ENCODE results near the gene ZNF148.

The ZNF148 gene

DNA sequence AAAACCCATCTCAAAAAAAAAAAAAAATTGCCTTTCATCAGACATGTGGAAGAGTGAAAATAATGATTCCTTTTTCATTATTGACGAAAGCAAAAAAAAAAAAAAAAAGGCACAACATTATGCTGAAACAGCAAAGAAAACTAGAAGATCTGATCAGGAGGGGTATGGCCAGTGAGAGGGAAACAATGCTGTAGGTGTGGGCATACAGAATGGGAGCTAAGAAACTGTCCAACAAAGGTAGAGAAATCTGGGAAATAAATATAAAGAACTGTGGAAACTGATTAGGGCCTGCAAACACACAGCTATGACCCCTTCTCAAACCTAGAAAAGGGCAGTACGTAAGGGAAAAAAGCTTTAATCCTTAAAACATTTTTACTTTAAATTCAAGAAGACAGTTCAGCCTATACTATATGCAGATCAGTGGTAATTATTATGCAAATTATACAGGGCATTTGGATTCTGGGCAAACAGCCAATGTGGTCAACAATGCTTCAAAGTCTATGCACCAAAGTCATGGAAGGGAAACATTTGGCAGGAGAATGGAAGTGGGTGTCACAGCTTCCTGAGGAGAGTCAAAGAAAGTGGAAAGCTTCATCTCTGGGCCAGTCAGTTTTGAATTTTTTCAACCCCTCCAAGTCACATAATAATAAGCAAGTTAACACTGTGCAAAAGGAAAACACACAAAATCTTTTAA is 94.3 kb downstream of the ZNF148 start:
- peak; percentile 29 for DNase-seq (ENCODE audit: low spot score)

DNA sequence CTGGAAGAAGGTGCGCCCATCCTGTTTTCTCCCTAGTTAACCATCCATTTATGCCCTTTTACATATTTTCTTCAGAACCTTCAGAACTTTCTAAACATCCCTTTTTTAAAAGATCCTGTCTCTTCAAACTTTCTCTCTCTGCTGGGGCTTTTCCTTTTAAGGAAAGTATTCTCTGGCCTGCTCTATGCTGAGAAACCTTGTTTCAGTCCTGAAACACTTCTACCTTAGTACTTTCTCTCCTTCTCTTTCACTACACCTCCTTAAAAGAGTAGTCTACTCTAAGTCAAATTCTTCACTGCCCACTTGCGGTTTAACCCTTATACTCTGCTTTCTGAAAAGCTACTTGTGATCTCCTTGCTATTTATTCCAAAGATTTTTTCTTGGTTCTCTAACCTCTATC is 97.0 kb downstream of the ZNF148 start:
- no peak for DNase-seq (ENCODE audit: low spot score)

DNA sequence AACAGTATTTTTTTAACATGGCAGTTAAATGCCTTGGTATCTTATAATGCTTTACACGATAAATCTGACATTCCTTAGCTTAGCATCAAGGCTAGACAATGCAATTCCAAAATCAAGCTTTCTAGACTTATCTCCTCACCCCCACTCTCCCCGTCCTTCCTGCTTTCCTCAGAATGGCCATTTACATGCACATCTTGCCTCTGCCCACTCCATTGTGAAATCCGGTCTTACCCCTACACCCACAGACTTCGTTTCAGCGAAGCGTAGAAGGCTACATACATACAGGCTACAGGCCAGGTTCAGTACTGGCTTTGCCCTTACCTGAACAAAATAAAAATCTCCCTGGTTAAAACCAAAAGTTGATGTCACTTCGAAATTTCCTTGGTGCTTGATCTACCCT is 104.0 kb downstream of the ZNF148 start:
- DNase-seq (ENCODE audit: low spot score) = no peak

DNA sequence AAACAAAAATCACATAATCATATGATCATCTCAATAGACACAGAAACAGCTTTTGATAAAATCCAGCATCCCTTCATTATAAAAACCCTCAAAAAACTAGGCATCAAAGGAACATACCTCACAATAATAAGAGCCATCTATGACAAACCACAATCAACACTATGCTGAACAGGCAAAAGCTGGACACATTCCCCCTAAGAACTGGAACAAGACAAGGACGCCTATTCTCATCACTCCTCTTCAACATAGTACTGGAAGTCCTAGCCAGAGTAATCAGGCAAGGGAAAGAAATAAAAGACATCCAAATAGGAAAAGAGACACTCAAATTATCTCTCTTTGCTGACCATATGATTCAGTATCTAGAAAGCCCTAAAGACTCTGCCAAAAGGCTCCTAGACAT is 107.7 kb downstream of the ZNF148 start:
- DNase-seq (ENCODE audit: low spot score) = no peak

DNA sequence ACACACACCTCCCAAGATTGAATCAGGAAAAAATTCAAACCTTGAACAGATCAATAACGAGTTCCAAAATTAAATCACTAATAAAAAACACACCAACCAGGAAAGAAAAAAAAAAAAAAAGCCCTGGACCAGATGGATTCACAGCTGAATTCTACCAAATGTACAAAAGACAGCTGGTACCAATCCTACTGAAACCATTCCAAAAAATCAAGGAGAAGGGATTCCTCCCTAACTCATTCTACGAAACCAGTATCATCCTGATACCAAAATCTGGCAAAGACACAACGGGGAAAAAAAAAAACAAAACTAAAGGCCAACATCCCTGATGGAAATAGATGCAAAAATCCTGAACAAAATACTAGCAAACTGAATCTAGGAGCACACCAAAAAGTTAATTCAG is 108.2 kb downstream of the ZNF148 start:
- DNase-seq (ENCODE audit: low spot score) = no peak

DNA sequence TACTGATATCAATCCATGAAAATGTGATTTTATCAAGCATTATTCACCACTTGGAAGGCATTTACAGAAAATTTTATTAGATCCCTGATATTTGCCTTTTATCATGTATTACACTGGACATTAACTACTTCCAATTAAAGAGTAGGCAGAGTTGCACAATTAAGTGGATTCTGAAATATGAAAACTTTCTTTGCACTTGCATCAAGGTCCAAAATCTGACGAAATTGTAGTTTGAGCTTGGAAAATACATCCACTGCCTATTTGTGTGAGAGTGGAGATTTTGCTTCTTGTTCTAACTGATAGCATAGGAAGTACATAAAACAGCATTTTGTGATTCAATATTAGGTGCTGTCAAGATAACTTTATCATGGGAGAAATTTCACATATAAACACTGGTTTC is 113.0 kb downstream of the ZNF148 start:
- no peak for DNase-seq (ENCODE audit: low spot score)

DNA sequence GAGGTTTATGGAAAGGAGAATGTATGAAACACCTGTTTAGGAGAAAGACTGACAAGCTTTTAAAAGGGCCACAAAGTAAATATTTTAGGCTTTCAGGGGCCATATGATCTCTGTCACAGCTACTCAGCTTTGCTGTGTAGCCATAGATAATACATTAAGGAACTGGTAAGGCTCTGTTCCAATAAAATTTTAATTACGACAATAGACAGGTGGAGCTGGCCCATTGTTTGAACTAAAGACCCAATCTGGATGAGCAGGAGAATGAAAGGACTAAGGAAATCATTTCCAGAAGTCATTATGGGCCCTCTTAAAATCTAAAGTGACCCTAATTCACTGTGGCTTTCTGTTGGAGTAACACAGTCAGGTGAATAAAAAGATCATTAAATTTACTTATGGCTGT is 114.1 kb downstream of the ZNF148 start:
- no peak for DNase-seq (ENCODE audit: low spot score)

DNA sequence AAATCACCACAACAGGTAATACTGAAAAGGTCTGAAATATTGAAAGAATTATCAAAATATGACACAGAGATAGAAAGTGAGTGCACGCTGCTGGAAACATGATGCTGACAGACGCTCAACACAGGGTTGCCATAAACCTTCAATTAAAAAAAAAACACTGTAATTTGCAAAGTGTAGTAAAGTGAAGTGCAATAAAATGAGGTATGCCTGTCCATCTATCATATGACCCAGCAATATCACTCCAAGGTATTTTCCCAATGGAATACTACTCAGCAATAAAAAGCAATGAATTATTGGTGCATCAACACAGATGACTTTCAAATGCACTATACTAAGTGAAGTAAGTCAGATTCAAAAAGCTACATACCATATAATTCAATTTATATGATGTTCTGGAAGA is 115.0 kb downstream of the ZNF148 start:
- DNase-seq (ENCODE audit: low spot score) = no peak

DNA sequence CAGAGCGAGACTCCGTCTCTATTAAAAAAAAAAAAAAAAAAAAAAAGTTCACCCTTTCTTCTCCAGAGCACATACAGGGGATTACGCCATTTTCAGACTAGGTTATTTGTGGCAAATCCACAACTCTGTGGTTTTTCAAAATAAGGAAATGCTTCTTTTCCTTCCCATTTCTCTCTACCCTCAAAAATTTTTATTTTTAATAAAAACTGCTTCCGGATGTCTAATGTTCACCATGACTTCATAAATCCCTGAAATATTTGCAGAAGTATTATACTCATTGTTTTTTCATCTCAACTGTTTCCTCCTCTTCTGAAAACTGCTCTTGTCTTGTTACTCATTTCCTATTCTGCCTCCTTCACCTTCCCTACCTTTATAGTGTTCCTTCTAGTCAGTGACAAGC is 117.6 kb downstream of the ZNF148 start:
- no peak for DNase-seq (ENCODE audit: low spot score)

DNA sequence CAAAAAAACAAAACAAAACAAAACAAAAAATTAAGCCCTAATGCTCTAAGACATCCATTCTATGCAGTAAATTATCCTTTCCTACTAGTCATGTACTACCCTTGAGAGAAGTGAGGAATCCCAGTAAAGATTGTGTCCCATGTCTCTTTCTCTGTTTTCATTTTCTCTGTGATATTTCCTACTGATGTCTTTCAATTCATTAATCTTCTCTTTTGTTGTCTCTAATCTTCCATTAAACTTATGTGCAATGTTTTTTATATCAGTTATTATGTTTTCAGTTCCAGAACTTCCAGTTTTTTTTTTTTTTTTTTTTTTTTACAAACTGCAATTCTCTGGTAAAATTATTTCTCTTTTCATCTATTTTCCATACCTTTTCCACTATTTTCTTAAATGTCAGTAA is 118.5 kb downstream of the ZNF148 start:
- no peak for DNase-seq (ENCODE audit: low spot score)

DNA sequence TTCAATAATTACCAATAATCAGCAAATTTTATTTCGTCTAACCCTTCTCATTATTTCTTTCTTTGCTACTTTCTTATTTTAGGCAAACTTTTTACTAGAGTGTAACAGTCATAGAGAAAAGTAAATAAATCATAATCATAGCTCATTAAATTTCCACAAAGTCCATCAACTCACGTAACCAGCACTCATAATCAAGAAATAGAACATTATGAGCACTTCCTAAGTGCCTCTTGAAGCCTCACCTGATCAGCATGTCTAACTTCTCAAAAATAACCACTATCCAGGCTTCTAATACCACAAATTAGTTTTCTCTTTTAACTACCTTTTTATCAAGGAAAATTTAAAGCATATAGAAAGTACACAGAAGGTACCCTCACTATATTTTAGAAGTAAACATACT is 124.2 kb downstream of the ZNF148 start:
- no peak for DNase-seq (ENCODE audit: low spot score)

DNA sequence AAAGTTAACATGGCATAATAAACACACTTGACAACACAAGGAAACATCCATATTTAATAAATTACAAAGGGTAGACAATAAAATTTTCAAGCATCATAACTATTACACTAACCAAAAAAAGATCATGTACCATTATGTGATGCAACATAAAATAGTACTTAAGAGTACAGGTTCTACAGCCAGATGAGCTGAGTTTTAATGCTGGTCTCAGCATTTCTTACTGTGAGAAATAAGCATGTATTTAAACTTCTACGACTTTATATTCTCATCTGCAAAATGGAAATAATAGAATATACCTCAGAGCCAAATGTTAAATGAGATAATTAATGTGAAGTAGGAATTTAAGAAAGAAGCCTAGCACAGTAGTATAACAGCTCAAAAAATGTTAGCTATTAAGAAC is 128.9 kb downstream of the ZNF148 start:
- no peak for DNase-seq (ENCODE audit: low spot score)

DNA sequence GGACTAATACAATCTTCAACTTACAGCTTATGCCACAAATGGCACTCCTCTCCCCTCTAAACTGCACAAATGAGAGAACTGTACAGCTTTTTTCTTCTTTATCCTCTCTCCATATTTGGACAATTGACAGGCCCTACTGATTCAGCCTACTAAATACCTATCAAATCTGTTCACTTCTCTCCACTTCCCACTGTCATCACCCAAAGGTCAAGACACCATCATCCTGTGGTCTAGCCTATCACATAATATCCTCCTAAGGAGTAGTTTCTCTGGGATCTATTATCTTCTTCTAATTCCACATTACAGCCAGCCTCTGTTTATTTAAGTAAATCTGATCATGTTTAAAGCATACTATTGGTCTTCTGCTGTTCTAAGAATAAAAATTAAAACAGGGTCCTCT is 129.6 kb downstream of the ZNF148 start:
- peak; percentile 10 for DNase-seq (ENCODE audit: low spot score)

DNA sequence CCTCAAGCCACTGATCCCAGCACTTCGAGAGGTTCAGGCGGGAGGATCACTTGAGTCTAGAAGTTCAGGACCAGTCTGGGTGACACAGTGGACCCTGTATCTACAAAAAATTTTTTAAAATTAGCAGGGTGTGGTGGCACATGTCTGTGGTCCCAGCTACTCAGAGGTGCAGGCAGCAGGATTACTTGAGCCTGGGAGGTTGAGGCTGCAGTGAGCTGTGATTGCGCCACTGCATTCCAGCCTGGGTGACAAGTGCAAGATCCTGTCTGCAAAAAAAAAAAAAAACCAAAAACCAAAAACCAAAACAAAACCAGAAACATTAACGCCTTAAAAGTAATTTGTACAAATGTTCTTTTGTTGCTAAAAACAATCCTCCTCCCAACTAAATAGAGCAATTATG is 134.6 kb downstream of the ZNF148 start:
- no peak for DNase-seq (ENCODE audit: low spot score)

DNA sequence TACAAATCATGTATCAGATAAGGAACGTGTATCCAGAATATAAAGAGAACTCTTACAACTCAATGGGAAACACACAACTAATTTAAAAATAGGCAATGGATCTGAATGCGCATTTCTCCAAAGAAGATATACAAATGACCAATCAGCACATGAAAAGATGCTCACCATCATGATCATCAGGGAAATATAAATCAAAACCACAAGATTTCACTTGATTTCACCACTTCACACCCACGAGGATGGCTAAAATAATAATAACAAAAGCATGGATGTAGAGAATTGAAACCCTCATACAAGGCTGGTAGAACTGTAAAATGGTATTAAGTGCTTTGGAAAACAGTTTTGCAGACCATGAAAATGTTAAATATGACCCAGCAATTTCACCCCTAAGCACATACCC is 135.9 kb downstream of the ZNF148 start:
- no peak for DNase-seq (ENCODE audit: low spot score)

DNA sequence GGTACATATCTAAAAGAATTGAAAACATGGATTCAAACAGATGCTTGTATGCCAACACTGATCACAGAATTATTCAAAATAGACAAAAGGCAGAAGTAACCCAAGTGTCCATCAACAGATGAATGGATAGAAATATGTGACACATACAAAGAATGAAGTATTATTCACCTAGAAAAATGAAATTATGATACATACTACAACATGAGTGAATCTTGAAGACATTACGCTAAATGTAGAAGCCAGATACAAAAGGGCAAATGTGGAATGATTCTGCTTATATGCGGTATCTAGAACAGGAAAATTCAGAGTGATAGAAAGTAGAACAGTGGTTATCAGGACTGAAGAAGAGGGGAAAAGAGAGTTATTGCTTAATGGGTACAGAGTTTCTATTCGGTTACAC is 136.4 kb downstream of the ZNF148 start:
- no peak for DNase-seq (ENCODE audit: low spot score)

DNA sequence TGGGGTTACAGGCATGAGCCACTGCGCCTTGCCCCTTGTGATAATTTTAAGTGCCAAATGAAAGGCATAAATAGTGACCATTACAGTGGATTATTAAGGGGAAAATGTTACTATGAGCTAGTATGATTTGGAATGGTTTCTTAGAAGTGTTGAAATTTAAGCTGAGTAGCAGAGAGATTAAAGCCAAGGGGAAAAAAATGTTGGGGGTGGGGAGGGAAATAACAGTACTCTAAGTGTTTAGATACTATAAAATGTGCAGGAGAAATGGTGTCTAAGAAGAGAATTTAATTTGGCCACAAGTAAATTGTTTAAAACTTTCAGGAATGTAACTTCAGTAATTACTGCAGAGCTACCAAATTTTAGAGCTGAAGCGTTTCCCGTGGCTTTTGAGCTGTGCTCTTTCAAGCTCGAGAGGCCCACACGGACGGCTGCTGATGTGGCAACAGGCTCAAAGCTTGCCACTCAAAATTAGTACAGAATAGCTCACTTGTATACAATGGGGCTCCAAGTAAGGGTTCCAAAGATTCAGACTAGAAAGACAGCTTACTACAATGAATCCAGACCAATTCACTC is 138.7 kb downstream of the ZNF148 start:
- no peak for DNase-seq (ENCODE audit: low spot score)

DNA sequence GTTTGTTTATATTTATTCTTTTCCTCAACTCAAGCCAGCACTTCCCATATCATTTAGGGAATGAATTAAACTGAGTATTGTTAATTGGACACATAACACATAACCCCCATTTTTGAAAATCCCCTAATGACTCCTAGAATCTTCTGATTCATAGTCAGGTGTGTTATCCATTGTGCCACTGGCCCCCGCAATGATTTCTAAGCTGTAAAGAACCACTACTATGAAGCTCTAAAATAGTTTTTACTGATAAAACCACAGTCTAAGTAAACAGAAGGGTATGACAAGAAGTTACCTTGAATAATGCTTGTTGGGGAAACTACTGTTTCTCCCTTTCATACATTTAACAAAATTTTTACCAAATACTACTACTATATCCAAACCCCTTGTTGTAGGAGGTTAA is 140.3 kb downstream of the ZNF148 start:
- no peak for DNase-seq (ENCODE audit: low spot score)

DNA sequence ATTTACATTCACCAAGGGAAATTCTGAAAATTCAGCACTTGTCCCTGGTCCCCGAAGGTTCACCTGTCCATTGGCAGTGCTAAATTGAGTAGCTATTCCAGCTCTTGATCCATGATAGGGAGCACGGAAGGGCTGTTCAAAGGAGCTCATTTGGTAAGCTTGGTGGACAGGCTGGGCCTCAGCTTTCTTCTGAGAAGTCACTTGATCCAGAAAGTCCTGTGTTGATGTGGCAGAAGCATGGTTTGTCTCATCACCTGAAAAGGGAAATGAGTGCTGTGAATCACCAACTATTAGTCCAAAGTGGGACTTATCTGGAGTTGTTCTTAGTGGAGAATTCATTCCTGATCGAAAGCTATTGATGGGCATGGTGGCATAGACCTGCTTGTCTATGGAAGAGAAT is 142.7 kb downstream of the ZNF148 start:
- DNase-seq (ENCODE audit: low spot score) = no peak

DNA sequence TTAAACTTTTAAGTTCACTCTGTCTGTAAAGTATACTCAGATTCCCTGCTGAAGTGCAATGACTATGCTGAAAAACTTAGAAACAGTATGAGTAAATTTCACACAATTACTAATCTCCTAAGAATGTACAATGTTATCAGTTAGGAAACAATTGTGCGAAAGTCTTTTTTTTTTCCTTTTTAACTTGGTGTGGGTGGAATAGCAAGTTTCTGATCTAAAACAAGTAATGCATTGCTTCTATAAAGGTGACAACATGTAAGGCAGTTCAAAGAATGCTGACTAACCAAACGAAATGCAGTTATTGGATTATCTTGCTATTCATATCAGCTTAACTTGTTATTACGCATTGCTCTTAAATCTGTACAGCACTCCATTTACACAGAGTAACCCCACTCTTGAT is 143.2 kb downstream of the ZNF148 start:
- DNase-seq (ENCODE audit: low spot score) = no peak

DNA sequence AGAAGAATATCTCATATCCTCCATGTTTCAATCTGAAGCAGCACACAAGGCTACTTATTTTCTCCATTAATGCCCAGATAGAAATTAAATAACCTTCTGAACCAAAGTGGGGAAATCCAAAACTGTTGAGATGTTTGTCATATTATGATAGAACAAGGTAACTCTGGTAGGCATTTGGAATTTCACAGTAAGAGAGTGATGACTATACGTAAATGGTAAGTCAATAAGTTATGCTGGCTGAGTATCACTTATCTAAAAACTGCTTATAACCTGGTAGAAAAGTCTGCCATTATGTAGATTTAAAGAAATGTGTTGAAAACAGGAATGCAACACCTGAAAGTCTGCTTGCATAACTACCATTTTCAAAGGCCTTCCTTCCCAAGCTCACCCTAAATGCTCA is 145.4 kb downstream of the ZNF148 start:
- DNase-seq (ENCODE audit: low spot score) = no peak

DNA sequence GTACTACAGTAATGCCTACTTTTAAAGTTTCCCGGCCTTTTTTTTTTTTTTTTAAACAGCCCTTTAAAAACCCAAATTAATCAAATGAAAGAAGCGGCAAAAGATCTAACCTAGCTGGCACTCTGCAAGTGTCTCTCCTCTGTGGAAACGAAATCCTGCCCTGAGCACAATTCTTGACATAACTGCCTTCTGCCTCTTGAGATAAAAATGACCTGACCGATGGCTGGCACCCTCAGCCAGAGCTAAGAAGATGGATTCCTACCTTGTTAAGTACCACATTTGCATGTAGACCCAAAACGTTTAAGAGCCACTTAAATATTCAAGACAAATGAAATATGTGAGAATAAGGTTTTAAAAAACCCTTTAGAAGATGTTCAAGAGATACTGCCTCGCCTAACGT is 146.0 kb downstream of the ZNF148 start:
- DNase-seq (ENCODE audit: low spot score) = no peak

DNA sequence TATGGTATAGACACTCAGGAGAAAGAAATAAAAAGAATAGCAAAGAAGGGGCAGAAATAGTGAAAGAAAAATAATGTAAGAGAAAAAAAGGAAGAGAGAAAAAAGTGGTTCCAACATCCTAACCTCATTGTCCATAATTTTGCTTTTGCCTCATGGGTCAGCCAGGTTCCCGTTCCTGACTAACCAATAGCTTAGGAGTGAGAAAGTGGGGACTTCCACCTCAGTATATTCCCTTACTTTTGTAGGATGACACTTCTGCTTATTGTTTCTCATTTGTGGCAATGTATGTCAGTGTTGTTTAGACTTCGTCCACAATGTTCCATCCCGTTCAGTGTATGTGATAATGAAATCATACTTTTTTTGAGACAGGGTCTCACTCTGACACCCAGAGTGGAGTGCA is 153.3 kb downstream of the ZNF148 start:
- DNase-seq (ENCODE audit: low spot score) = no peak

DNA sequence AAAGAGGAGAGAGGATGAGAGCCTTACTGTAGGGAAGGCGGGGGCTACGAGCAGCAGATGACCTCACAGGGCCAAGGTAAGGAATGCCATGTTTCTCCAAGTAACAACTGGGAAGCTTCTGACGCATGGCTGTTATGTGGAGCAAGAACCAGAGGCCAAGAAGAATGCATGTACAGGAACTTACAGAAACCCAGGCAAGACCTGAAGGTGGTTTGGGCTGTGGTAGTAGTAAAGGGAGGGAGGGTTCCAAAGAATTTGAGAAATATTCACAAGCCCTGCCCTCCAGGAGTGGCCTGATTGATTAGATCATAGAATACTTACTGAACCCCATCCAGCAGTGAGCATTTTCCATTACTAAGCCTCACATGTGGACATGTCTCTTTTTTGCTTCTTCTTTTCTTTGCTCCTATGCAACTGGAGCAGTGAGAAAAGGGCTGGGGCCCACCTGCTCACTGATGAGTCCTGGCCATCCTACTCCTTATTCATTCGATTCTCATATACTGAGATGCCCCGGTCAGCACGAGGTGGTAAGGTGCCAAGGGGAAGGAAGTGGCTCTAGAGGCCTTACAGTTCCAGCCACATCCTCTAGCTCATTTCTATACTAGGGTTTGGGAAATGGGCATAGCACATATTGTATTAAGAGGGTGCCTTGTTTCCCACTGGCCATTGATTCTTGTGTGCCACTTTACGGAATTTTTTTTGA is 154.2 kb downstream of the ZNF148 start:
- DNase-seq (ENCODE audit: low spot score) = peak; percentile 22
